AG04450 (cell line): ENCODE data around the gene FSCN2. TPM values are rescaled to one million over a fixed set of nuclear protein-coding genes. Genes with fewer than 3 reads are reported as not detected.

ENCODE experiments used
- CTCF ChIA-PET: fragments of 300-600, 350-600 bp; formaldehyde crosslinking; extraction: SDS; loops from one replicate; lab custom pipeline; 2022; ENCODE audit warnings: antibody characterized with exemption, inconsistent platforms; lab: Charles Lee
- POLR2A ChIA-PET: fragments of 350-600 bp; formaldehyde crosslinking; extraction: SDS; loops from one replicate; lab custom pipeline; 2021; ENCODE audit warnings: antibody characterized with exemption, inconsistent platforms; lab: Yijun Ruan, JAX
- DNase-seq: peaks from one replicate; pipeline ENCODE4 v3.0.0-alpha.2; 2011; ENCODE audit warnings: low read depth, low spot score
- H3K27ac ChIP-seq: one replicate; pipeline ENCODE4 v1.5.1; 2012; ENCODE audit warnings: low read depth, low read length, control low read depth
- H3K27me3 ChIP-seq: one replicate; pipeline ENCODE4 v1.6.0; 2012; ENCODE audit warnings: low read length; ENCODE audit not compliant: control insufficient read depth, insufficient read depth
- H3K4me3 ChIP-seq: 2 replicates; pipeline ENCODE4 v1.5.1; 2011; ENCODE audit warnings: mild to moderate bottlenecking, low read depth, low read length, control low read depth
- H3K9me3 ChIP-seq: 2 replicates; pipeline ENCODE4 v1.5.1; 2012; ENCODE audit warnings: low read length; ENCODE audit not compliant: control insufficient read depth, insufficient read depth
- polyA plus RNA-seq: library from polyadenylated mRNA; depleted of rRNA; stranded (reverse); fragments of >200 nt; gene quantifications from 2 replicates; pipeline ENCODE4 v1.2.3, GENCODE V29; 2011
- TF ChIP-seq, protein P1 (sequence below): IDR thresholded peaks from 2 replicates; pipeline ENCODE4 v1.5.1; 2011; ENCODE audit warnings: low read depth, low read length, control low read depth, inconsistent platforms

FSCN2 gene
- polyA plus RNA-seq, 1 experiment = 0.26 TPM

- no peak overlapping the region for H3K27ac ChIP-seq
Observed at GRCh38 chr17:81488276-81488860, 39.8 kb upstream of the FSCN2 start.

DNA sequence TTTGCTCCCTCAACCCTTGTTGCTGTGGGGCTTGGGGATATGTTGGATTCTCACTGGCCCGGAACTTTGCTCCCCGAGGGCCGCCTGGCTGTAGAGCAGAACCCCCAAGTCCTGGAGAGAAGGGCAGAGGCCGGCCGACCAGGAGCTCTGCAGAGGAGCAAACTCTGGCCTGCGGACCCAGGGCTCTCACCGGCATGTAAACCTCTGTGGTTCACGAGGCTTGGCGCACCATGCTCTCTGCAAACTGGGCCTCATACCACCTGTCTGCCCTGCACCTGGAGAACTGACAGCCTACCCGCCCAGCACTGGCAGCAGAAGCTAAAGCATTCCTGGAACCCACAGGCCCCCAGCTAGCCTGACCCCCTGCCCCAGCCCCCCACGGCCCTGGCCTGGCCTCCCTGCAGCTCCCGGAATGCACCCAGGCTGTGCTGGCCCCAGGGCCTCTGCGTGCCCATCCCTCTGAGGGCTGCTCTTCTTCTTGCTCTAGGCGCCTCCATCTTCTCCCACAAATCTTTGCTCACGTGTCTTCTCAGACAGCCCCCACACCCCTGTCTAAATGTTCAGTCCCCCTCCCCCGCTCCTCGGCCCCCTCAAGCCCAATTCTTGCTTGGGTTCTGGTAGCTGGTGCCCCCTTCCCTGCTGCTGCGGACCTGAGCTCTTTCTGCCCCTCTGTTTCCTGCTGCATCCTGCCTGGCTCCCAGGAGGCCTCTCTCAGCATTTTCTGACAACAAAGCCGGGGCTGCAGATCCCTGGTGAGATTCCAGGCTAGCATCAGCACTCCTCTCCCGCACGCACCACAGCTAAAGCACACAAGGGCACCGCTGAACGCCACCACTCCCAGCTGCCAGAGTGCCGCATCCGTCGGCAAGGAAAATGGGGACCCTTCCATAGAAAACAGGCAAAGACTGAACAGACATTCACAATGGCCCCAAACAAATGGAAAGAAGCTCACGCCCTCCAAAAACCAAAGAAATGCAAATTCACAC is 38.9 kb upstream of the FSCN2 start:
- DNase-seq = no peak
- CTCF ChIA-PET = no interaction called here
- H3K27ac ChIP-seq = peak overlapping the region; percentile 2
- no peaks in the 10 kb centered on the region; the same call in 1 of the 2 replicates for H3K9me3 ChIP-seq
- TF ChIP-seq, protein P1, sequence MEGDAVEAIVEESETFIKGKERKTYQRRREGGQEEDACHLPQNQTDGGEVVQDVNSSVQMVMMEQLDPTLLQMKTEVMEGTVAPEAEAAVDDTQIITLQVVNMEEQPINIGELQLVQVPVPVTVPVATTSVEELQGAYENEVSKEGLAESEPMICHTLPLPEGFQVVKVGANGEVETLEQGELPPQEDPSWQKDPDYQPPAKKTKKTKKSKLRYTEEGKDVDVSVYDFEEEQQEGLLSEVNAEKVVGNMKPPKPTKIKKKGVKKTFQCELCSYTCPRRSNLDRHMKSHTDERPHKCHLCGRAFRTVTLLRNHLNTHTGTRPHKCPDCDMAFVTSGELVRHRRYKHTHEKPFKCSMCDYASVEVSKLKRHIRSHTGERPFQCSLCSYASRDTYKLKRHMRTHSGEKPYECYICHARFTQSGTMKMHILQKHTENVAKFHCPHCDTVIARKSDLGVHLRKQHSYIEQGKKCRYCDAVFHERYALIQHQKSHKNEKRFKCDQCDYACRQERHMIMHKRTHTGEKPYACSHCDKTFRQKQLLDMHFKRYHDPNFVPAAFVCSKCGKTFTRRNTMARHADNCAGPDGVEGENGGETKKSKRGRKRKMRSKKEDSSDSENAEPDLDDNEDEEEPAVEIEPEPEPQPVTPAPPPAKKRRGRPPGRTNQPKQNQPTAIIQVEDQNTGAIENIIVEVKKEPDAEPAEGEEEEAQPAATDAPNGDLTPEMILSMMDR = no peak
- H3K27me3 ChIP-seq = peaks cover 8% of the 10 kb centered on the region
- POLR2A ChIA-PET = interaction anchor here (0.7 to 0.9 kb wide), 3 partner anchors 11 to 177 kb away, joined by 3 read pairs; no protein-coding TSS in a partner anchor
- no peak overlapping the region for H3K4me3 ChIP-seq

More at GRCh38 chr17:81488276-81488860, 39.8 kb upstream of the FSCN2 start:
- H3K4me3 ChIP-seq = peak overlapping the region; percentile 61
- H3K27me3 ChIP-seq = peaks cover 5% of the 10 kb centered on the region
- H3K9me3 ChIP-seq = no peaks in the 10 kb centered on the region
- TF ChIP-seq, protein P1 = no peak
- CTCF ChIA-PET = no interaction called here
- POLR2A ChIA-PET = interaction anchor here (0.6 to 0.7 kb wide), 2 partner anchors 11 to 123 kb away, joined by 3 to 7 read pairs; no protein-coding TSS in a partner anchor
- no peak for DNase-seq

DNA sequence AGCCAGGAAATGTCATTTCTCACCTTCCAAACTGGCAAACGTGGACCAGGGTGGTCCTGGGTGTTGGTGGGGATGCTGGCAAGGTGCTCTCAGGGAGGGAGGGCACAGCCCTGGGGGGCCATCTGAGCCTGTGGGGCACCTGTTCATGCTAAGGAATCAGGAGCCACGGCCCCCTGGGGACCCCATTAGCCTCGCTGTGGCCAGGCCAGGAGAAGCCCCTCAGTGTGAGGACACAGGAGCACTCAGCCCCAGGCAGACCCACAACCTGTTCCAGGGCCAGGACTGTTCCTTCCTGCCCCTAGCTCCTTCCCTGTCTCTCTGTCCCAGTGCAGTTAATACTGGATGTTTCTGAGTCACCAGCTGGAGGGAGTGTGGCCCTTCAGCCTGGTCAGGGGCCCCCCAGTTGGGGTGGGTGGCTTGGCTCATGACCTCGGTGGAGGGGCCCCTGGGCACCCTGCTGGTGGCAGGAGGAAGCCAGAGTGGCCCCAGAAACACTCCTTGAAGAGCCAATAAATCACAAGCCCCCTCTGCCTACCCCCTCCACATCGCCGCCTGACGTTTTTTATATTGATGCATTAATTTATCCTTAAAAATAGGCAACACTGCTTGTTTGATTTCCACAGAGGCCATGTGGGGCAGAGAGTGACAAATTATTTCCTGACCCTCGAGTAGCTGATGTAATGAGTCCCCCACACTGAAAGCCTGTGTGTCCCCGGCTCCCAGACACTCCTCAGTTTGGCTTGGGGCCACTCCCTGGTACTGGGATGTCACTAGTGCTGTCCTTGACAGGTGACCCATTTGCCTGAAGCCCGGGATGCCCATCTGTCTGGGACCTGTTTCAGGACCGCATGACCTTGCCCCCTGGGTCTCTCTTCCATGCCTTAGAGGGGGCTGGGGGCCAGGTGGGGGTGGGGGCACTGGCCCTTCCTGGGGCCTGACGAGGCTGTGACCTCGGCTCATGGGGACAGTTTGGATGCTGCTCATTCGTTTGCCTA is 37.9 kb upstream of the FSCN2 start:
- H3K27me3 ChIP-seq = peaks cover 12% of the 10 kb centered on the region
- H3K9me3 ChIP-seq = no peaks in the 10 kb centered on the region; the same call in 1 of the 2 replicates
- no peak overlapping the region for H3K4me3 ChIP-seq
- CTCF ChIA-PET = no interaction called here
- TF ChIP-seq, protein P1 = no peak
- DNase-seq = no peak
- H3K27ac ChIP-seq = peak overlapping the region; percentile 2
- POLR2A ChIA-PET = interaction anchor here (0.6 to 0.9 kb wide), 3 partner anchors 10 to 178 kb away, joined by 3 read pairs; no protein-coding TSS in a partner anchor

GRCh38 chr17:81491181-81491581 is 37.0 kb upstream of the FSCN2 start:
- TF ChIP-seq, protein P1 = no peak
- Histone ChIP-seq H3K27me3 (peaks cover 12% of the 10 kb centered on the region), H3K27ac (no peak overlapping the region), H3K4me3 (no peak overlapping the region), H3K9me3 (no peaks in the 10 kb centered on the region; the same call in 1 of the 2 replicates)
- DNase-seq = no peak
- ChIA-PET POLR2A (no interaction called here), CTCF (no interaction called here)
